Upper lobe of right lung (tissue), 1 donor: ENCODE results near the gene KCTD5. TPM values are rescaled to one million over a fixed set of nuclear protein-coding genes. Genes with fewer than 3 reads are reported as not detected.
"Not testable (repeated sequence)": the region's sequence is repeated elsewhere in the genome, so short reads cannot be mapped to it uniquely, and the experiment has no call there.

Experiments
- ATAC-seq: fragments of 200-7000 bp; cut with Tn5 transposase; one replicate; pipeline ENCODE4 v1.9.1; 2020; ENCODE audit warnings: mild to moderate bottlenecking, moderate library complexity
- DNase-seq: peaks from one replicate; pipeline ENCODE4 v3.0.0-alpha.2; 2020
- H3K27ac ChIP-seq: fragments of 200-600 bp; one replicate; pipeline ENCODE4 v1.8.0; 2022
- H3K27me3 ChIP-seq: fragments of 200-600 bp; one replicate; pipeline ENCODE4 v1.8.0; 2022; ENCODE audit warnings: mild to moderate bottlenecking
- H3K36me3 ChIP-seq: fragments of 200-600 bp; one replicate; pipeline ENCODE4 v1.8.0; 2022
- H3K4me1 ChIP-seq: fragments of 200-600 bp; one replicate; pipeline ENCODE4 v1.8.0; 2022
- H3K4me3 ChIP-seq: fragments of 200-600 bp; one replicate; pipeline ENCODE4 v1.8.0; 2022; ENCODE audit warnings: mild to moderate bottlenecking
- H3K9me3 ChIP-seq: fragments of 200-600 bp; one replicate; pipeline ENCODE4 v1.8.0; 2022
- CTCF ChIP-seq: fragments of 200-600 bp; IDR thresholded peaks from one replicate; pipeline ENCODE4 v1.8.0; 2022; ENCODE audit warnings: antibody characterized with exemption
- intact Hi-C: fragments of 100-400 bp; cut with DNase I; formaldehyde crosslinking; loops from one replicate; pipeline ENCODE4 v1.11.0; 2022
- total RNA-seq: library from RNA; stranded (reverse); fragmentation: NEBNext Ultra II Directional; extraction: Animal tissue kit (Norgen Biotek cat#: 25700); gene quantifications from one replicate; pipeline ENCODE4 v1.2.1, GENCODE V29; 2021
- donor health status: DM: no; HTN: yes; CAD: no; lungs with severe emphysema.

Gene KCTD5
- total RNA-seq, 1 donor from 2014 or later: 23.8 TPM

GRCh38 chr16:2720719-2721633 lies 38.7 kb downstream of the KCTD5 start:
- intact Hi-C loops: no loop called here
- Histone ChIP-seq H3K36me3 (no peaks in the 10 kb centered on the region), H3K4me3 (peak overlapping the region; percentile 67)

GRCh38 chr16:2721634-2722173 lies 39.4 kb downstream of the KCTD5 start:
- peaks cover 11% of the 10 kb centered on the region for H3K4me1 ChIP-seq
- intact Hi-C loops, ATAC-seq, H3K9me3 ChIP-seq, H3K36me3 ChIP-seq, H3K27me3 ChIP-seq, DNase-seq: not testable (repeated sequence)
- H3K27ac ChIP-seq: peak overlapping the region; percentile 81
- peak overlapping the region; percentile 67 for H3K4me3 ChIP-seq

More at GRCh38 chr16:2720719-2721633, 38.7 kb downstream of the KCTD5 start:
- peak; percentile 58 for TF ChIP-seq CTCF
- Histone ChIP-seq H3K9me3 (no peaks in the 10 kb centered on the region), H3K4me1 (peaks cover 11% of the 10 kb centered on the region), H3K27ac (peak overlapping the region; percentile 81), H3K27me3 (no peaks in the 10 kb centered on the region)
- peak; percentile 94 for DNase-seq
- peak; percentile 90 for ATAC-seq

- H3K4me3 ChIP-seq: no peak overlapping the region
- no peak for ATAC-seq
- intact Hi-C loops: no loop called here
- DNase-seq: no peak
- H3K36me3 ChIP-seq: no peaks in the 10 kb centered on the region
- no peak overlapping the region for H3K27ac ChIP-seq
- peaks cover 11% of the 10 kb centered on the region for H3K4me1 ChIP-seq
- no peak for TF ChIP-seq CTCF
- H3K27me3 ChIP-seq: no peaks in the 10 kb centered on the region
- H3K9me3 ChIP-seq: no peaks in the 10 kb centered on the region
Measured at GRCh38 chr16:2724088-2724676, 41.9 kb downstream of the KCTD5 start.

GRCh38 chr16:2724816-2725348 lies 42.6 kb downstream of the KCTD5 start:
- Histone ChIP-seq H3K27me3 (no peaks in the 10 kb centered on the region), H3K4me1 (peaks cover 7% of the 10 kb centered on the region), H3K27ac (no peak overlapping the region), H3K4me3 (no peak overlapping the region), H3K9me3 (no peaks in the 10 kb centered on the region), H3K36me3 (no peaks in the 10 kb centered on the region)
- ATAC-seq (no peak), DNase-seq (no peak)
- intact Hi-C loops: no loop called here
- TF ChIP-seq CTCF: no peak

GRCh38 chr16:2726923-2727322 lies 44.6 kb downstream of the KCTD5 start:
- Histone ChIP-seq H3K9me3 (no peaks in the 10 kb centered on the region), H3K4me3 (no peak overlapping the region), H3K27ac (no peak overlapping the region), H3K36me3 (no peaks in the 10 kb centered on the region), H3K27me3 (no peaks in the 10 kb centered on the region), H3K4me1 (no peaks in the 10 kb centered on the region)
- DNase-seq (no peak), ATAC-seq (no peak)
- no peak for TF ChIP-seq CTCF
- intact Hi-C loops: no loop called here

- no peak for DNase-seq
- Histone ChIP-seq H3K9me3 (no peaks in the 10 kb centered on the region), H3K4me1 (no peaks in the 10 kb centered on the region), H3K27ac (no peak overlapping the region), H3K27me3 (no peaks in the 10 kb centered on the region), H3K4me3 (no peak overlapping the region), H3K36me3 (no peaks in the 10 kb centered on the region)
- ATAC-seq: no peak
- TF ChIP-seq CTCF: no peak
- intact Hi-C loops: no loop called here
Measured at GRCh38 chr16:2728034-2728433, 45.7 kb downstream of the KCTD5 start.
